Activated effector memory CD4-positive, alpha-beta T cell treated with Interleukin-2 at 50 U/mL for 16 hours (primary cell): ENCODE results near the gene AUTS2.

ENCODE experiments used
- DNase-seq: peaks from one replicate; pipeline ENCODE4 v3.0.0-alpha.2; 2020

Gene AUTS2

GRCh38 chr7:70660819-70661191 lies 1062.5 kb downstream of the AUTS2 start:
- no peak for DNase-seq

GRCh38 chr7:70663680-70664079 lies 1065.4 kb downstream of the AUTS2 start:
- DNase-seq = no peak

- DNase-seq = no peak
These were observed 1067.7 kb downstream of the AUTS2 start for GRCh38 chr7:70665997-70666396.

GRCh38 chr7:70667406-70667805 lies 1069.1 kb downstream of the AUTS2 start:
- DNase-seq = no peak

- no peak for DNase-seq
These were observed 1070.5 kb downstream of the AUTS2 start for GRCh38 chr7:70668606-70669358.

- no peak for DNase-seq
These were observed 1071.6 kb downstream of the AUTS2 start for GRCh38 chr7:70669854-70670253.

- DNase-seq = no peak
These were observed 1072.0 kb downstream of the AUTS2 start for GRCh38 chr7:70670288-70670687.

GRCh38 chr7:70673778-70674570 lies 1075.7 kb downstream of the AUTS2 start:
- no peak for DNase-seq

- DNase-seq = no peak
These were observed 1076.3 kb downstream of the AUTS2 start for GRCh38 chr7:70674571-70675010.

- no peak for DNase-seq
These were observed 1078.0 kb downstream of the AUTS2 start for GRCh38 chr7:70676243-70676642.

- DNase-seq = no peak
These were observed 1080.5 kb downstream of the AUTS2 start for GRCh38 chr7:70678621-70679251.

- DNase-seq = no peak
These were observed 1081.4 kb downstream of the AUTS2 start for GRCh38 chr7:70679661-70680060.

GRCh38 chr7:70680306-70680705 lies 1082.0 kb downstream of the AUTS2 start:
- DNase-seq = no peak

- DNase-seq = no peak
These were observed 1082.6 kb downstream of the AUTS2 start for GRCh38 chr7:70680743-70681468.

GRCh38 chr7:70681469-70682350 lies 1083.4 kb downstream of the AUTS2 start:
- DNase-seq = no peak

GRCh38 chr7:70684173-70684572 lies 1085.9 kb downstream of the AUTS2 start:
- no peak for DNase-seq

GRCh38 chr7:70693321-70693685 lies 1095.0 kb downstream of the AUTS2 start:
- DNase-seq = no peak

GRCh38 chr7:70693686-70694433 lies 1095.6 kb downstream of the AUTS2 start:
- peak; percentile 46 for DNase-seq

GRCh38 chr7:70694434-70694970 lies 1096.2 kb downstream of the AUTS2 start:
- no peak for DNase-seq

- DNase-seq = no peak
These were observed 1096.9 kb downstream of the AUTS2 start for GRCh38 chr7:70694971-70695794.
